Right lobe of liver (tissue), 4 donors: ENCODE measurements around the gene PEX12.

Source experiments
- CTCF ChIP-seq, 4 donors: fragments of 200-600 bp in 3 of 4; fragments of 450-650 bp in 1 of 4; IDR thresholded peaks; one replicate each; pipeline versions ENCODE4 v1.5.1 to v1.8.0; 2016 to 2022; ENCODE audit warnings: antibody characterized with exemption in 4 of 4, mild to moderate bottlenecking in 2 of 4
- POLR2A ChIP-seq: fragments of 450-650 bp; IDR thresholded peaks from one replicate; pipeline ENCODE4 v1.6.1; 2017; ENCODE audit warnings: antibody characterized with exemption, mild to moderate bottlenecking
- donor health status: DM: no; HTN: no; CAD: no.
- donor health status: DM: no; HTN: no; CAD: no.
- donor health status: DM: no; HTN: yes; CAD: no.

DNA sequence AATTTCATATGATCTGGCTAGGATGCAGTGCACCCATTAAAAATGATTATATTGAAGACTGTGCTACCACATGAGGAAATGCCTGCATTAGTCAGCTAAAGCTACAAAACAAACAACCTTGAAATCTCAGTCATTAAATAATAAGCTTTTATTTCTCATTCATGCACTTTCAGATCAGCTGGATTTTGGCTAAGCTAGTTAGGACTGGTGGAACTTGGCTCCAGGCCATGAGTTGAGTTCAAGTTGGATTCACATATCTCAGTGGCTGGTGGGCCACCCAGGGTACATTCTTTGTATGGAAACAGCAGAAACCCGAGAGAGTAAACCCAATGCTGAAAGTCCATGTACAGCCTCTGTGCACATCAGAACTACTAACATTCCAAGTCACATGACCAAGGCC lies 34.5 kb downstream of the PEX12 start:
- TF ChIP-seq CTCF (IDR thresholded peaks at IDR 0.05) (no peak), POLR2A (no peak)
